ENCODE results near the gene SMAD3. TPM values are rescaled to one million over a fixed set of nuclear protein-coding genes. Genes with fewer than 3 reads are reported as not detected.
"Not testable (repeated sequence)": the region's sequence is repeated elsewhere in the genome, so short reads cannot be mapped to it uniquely, and the experiment has no call there.

Gene SMAD3
- total and polyA plus RNA-seq, 2 donors (not counting 1 experiment from before 2014, with no cell fraction given): 55.9 to 163 TPM

DNA sequence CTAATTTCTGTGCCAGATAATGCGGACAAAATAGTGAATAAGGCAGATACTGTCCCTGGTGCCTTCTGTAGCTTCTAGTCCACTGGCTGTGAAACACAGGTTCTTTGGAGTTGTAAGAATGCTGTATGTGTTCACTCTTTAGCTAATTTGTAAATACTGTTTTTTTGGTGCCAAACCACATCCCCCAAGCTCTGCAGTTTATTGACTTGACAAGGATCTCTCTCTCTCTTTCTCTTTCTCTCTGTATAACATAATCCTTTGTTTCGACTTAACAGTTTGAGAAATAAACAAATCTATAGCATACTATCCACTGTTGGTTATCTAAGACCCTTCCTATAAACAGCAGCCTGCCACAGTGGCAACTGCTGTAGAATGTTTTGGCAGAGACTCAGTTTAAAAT lies 7.6 kb downstream of the SMAD3 start:
- Histone ChIP-seq H3K9me3 (ENCODE audit: control extremely low read depth in 1 of 3, control insufficient read depth in 2 of 3, insufficient read depth in 1 of 3, low read length in 2 of 3) (no peaks in the 10 kb centered on the region), H2AFZ (ENCODE audit: insufficient read depth, low read depth, low read length, poor library complexity, severe bottlenecking) (no peak overlapping the region), H3K4me2 (replicated peaks; ENCODE audit: low read depth, low read length, poor library complexity, severe bottlenecking) (peak overlapping the region; percentile 68), H4K20me1 (ENCODE audit: control insufficient read depth, insufficient read depth, low read length, poor library complexity, severe bottlenecking) (peaks cover 30% of the 10 kb centered on the region), H3K36me3 (replicated peaks in 1 of 2; ENCODE audit: control extremely low read depth in 1 of 2, control insufficient read depth in 1 of 2, extremely low read depth in 1 of 2, insufficient read depth in 2 of 2, low read length in 1 of 2) (peaks cover 1 to 19% of the 10 kb centered on the region in 2 experiments), H3K4me1 (ENCODE audit: control insufficient read depth in 2 of 2, insufficient read depth in 2 of 2, low read length in 2 of 2) (peaks cover 84 to 87% of the 10 kb centered on the region in 2 donors), H3K27ac (ENCODE audit: low read length in 2 of 2) (peak overlapping the region; percentile 26 to 82), H3K27me3 (replicated peaks in 1 of 4; ENCODE audit: control extremely low read depth in 1 of 4, control insufficient read depth in 3 of 4, insufficient read depth in 4 of 4, low read length in 3 of 4) (no peaks in the 10 kb centered on the region), H3K9ac (ENCODE audit: low read length) (no peak overlapping the region), H3K79me2 (ENCODE audit: control insufficient read depth, insufficient read depth, low read length) (peaks cover 99% of the 10 kb centered on the region), H3K4me3 (ENCODE audit: control extremely low read depth in 1 of 5, extremely low read depth in 1 of 5, insufficient read depth in 1 of 5, low read depth in 2 of 5, low read length in 4 of 5) (no peak overlapping the region)
- ChIA-PET CTCF (interaction anchor here (1.3 to 3.3 kb wide), 3 partner anchors 8 to 126 kb away, joined by 3 to 11 read pairs (median 6); no protein-coding TSS in a partner anchor), POLR2A (interaction anchor here (0.9 kb wide), 1 partner anchor 29 kb away, joined by 3 read pairs; no protein-coding TSS in a partner anchor)
- 100% methylated on average over 1 of the region's 2 CpGs for WGBS (ENCODE audit: insufficient coverage)
- TF ChIP-seq, protein P1, sequence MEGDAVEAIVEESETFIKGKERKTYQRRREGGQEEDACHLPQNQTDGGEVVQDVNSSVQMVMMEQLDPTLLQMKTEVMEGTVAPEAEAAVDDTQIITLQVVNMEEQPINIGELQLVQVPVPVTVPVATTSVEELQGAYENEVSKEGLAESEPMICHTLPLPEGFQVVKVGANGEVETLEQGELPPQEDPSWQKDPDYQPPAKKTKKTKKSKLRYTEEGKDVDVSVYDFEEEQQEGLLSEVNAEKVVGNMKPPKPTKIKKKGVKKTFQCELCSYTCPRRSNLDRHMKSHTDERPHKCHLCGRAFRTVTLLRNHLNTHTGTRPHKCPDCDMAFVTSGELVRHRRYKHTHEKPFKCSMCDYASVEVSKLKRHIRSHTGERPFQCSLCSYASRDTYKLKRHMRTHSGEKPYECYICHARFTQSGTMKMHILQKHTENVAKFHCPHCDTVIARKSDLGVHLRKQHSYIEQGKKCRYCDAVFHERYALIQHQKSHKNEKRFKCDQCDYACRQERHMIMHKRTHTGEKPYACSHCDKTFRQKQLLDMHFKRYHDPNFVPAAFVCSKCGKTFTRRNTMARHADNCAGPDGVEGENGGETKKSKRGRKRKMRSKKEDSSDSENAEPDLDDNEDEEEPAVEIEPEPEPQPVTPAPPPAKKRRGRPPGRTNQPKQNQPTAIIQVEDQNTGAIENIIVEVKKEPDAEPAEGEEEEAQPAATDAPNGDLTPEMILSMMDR (IDR thresholded peaks at IDR 0.05): no peak
- no peak for TF ChIP-seq EZH2 (IDR thresholded peaks at IDR 0.05; ENCODE audit: borderline replicate concordance, insufficient read depth, low read depth, low read length, poor library complexity, severe bottlenecking)
- intact Hi-C loops (cut with micrococcal nuclease): no loop called here
- Mint-ChIP-seq H3K9me3 (ENCODE audit: insufficient read depth) (no peaks in the 10 kb centered on the region), H3K27ac (peak overlapping the region; percentile 75), H3K4me1 (peaks cover 91% of the 10 kb centered on the region), H3K27me3 (no peaks in the 10 kb centered on the region), H3K4me3 (peak overlapping the region; percentile 40)
- DNase-seq (no peak), ATAC-seq (ENCODE audit: low read depth) (no peak)

DNA sequence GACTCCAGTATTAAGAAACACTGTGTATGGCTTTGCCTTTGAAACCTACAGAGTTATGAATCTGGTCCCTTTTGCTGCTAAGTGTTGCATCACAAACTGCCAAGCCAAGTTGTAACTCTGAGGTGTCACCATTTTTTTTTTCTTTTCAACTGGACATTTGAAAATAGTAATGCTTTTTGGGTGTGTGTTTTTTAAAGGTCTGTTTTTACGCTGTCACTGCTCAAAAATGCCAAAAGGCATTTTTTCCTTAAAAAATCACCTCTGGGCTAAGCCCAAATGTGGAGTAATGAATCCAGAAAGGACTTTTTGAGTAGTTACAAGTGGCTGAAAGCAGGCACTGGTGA lies 9.5 kb downstream of the SMAD3 start:
- H3K79me2 ChIP-seq (ENCODE audit: control insufficient read depth, insufficient read depth, low read length): peaks cover 99% of the 10 kb centered on the region
- CTCF ChIA-PET: interaction anchor here (0.6 to 3.8 kb wide), 2 partner anchors 8 to 1148 kb away, joined by 3 to 18 read pairs; partner anchors contain the start of gene SMAD3
- Mint-ChIP-seq H3K27ac (peak overlapping the region; percentile 87), H3K4me3 (peak overlapping the region; percentile 76), H3K27me3 (no peaks in the 10 kb centered on the region), H3K9me3 (ENCODE audit: insufficient read depth) (no peaks in the 10 kb centered on the region), H3K4me1 (peaks cover 90% of the 10 kb centered on the region)
- ATAC-seq (ENCODE audit: low read depth) (no peak), DNase-seq (no peak)
- TF ChIP-seq, protein P1 (IDR thresholded peaks at IDR 0.05): no peak
- TF ChIP-seq EZH2 (IDR thresholded peaks at IDR 0.05; ENCODE audit: borderline replicate concordance, insufficient read depth, low read depth, low read length, poor library complexity, severe bottlenecking): no peak
- intact Hi-C loops (cut with micrococcal nuclease): no loop called here
- no CpG with 5 or more reads among the region's 1 CpG for WGBS (ENCODE audit: insufficient coverage)
- peaks cover 11% of the 10 kb centered on the region for H4K20me1 ChIP-seq (ENCODE audit: control insufficient read depth, insufficient read depth, low read length, poor library complexity, severe bottlenecking)
- peaks cover 1 to 19% of the 10 kb centered on the region in 2 experiments for H3K36me3 ChIP-seq (replicated peaks in 1 of 2; ENCODE audit: control extremely low read depth in 1 of 2, control insufficient read depth in 1 of 2, extremely low read depth in 1 of 2, insufficient read depth in 2 of 2, low read length in 1 of 2)
- no peaks in the 10 kb centered on the region for H3K27me3 ChIP-seq (replicated peaks in 1 of 4; ENCODE audit: control extremely low read depth in 1 of 4, control insufficient read depth in 3 of 4, insufficient read depth in 4 of 4, low read length in 3 of 4)
- H3K4me2 ChIP-seq (replicated peaks; ENCODE audit: low read depth, low read length, poor library complexity, severe bottlenecking): peak overlapping the region; percentile 68
- H3K9ac ChIP-seq (ENCODE audit: low read length): no peak overlapping the region
- H2AFZ ChIP-seq (ENCODE audit: insufficient read depth, low read depth, low read length, poor library complexity, severe bottlenecking): no peak overlapping the region
- no peaks in the 10 kb centered on the region for H3K9me3 ChIP-seq (ENCODE audit: control extremely low read depth in 1 of 3, control insufficient read depth in 2 of 3, insufficient read depth in 1 of 3, low read length in 2 of 3)
- POLR2A ChIA-PET: interaction anchor here (1.6 kb wide), 1 partner anchor 9 kb away, joined by 4 read pairs; the partner anchor contains the start of gene SMAD3
- no peak overlapping the region for H3K4me3 ChIP-seq (ENCODE audit: control extremely low read depth in 1 of 5, extremely low read depth in 1 of 5, insufficient read depth in 1 of 5, low read depth in 2 of 5, low read length in 4 of 5)
- peaks cover 87 to 89% of the 10 kb centered on the region in 2 donors for H3K4me1 ChIP-seq (ENCODE audit: control insufficient read depth in 2 of 2, insufficient read depth in 2 of 2, low read length in 2 of 2)
- peak overlapping the region; percentile 56 to 82 for H3K27ac ChIP-seq (ENCODE audit: low read length in 2 of 2)

DNA sequence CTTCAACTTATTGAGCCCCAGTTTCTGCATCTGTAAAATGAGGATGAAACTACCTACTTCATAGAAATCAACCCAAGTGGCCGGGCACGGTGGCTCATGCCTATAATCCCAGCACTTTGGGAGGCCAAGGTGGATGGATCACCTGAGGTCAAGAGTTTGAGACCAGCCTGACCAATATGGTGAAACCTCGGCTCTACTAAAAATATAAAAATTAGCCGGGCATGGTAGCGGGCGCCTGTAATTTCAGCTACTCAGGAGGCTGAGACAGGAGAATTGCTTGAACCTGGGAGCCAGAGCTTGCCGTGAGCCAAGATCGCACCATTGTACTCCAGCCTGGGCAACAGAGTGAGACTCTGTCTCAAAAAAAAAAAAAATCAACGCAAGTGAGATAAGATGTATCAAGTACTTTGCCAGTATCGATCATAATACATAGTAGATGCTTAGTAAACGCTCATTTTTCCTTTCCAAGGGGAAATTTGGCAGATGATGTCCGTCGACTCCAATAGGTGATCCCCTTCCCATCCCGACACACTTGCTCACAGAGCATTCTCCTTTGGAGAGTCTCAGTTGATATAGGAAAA lies 10.2 kb downstream of the SMAD3 start:
- Histone ChIP-seq H3K79me2 (ENCODE audit: control insufficient read depth, insufficient read depth, low read length) (peaks cover 99% of the 10 kb centered on the region), H3K27ac (ENCODE audit: low read length in 2 of 2) (peak overlapping the region; percentile 63 to 82)

More for the DNA sequence above, 10.2 kb downstream of the SMAD3 start:
- Histone ChIP-seq H3K36me3 (replicated peaks in 1 of 2; ENCODE audit: control extremely low read depth in 1 of 2, control insufficient read depth in 1 of 2, extremely low read depth in 1 of 2, insufficient read depth in 2 of 2, low read length in 1 of 2) (peaks cover 0 to 14% of the 10 kb centered on the region in 2 experiments), H3K4me1 (ENCODE audit: control insufficient read depth in 2 of 2, insufficient read depth in 2 of 2, low read length in 2 of 2) (peaks cover 89 to 91% of the 10 kb centered on the region in 2 donors), H3K9ac (ENCODE audit: low read length) (peak overlapping the region; percentile 6), H3K4me2 (replicated peaks; ENCODE audit: low read depth, low read length, poor library complexity, severe bottlenecking) (peak overlapping the region; percentile 68), H3K4me3 (ENCODE audit: control extremely low read depth in 1 of 5, extremely low read depth in 1 of 5, insufficient read depth in 1 of 5, low read depth in 2 of 5, low read length in 4 of 5) (peak overlapping the region in 1 of 5 experiments; percentile 26)
- H3K27me3 ChIP-seq (replicated peaks in 1 of 4; ENCODE audit: control extremely low read depth in 1 of 4, control insufficient read depth in 3 of 4, insufficient read depth in 4 of 4, low read length in 3 of 4); H3K9me3 Mint-ChIP-seq (ENCODE audit: insufficient read depth); H3K27me3 Mint-ChIP-seq; H2AFZ ChIP-seq (ENCODE audit: insufficient read depth, low read depth, low read length, poor library complexity, severe bottlenecking); DNase-seq; ATAC-seq (ENCODE audit: low read depth); H3K9me3 ChIP-seq (ENCODE audit: control extremely low read depth in 1 of 3, control insufficient read depth in 2 of 3, insufficient read depth in 1 of 3, low read length in 2 of 3); H4K20me1 ChIP-seq (ENCODE audit: control insufficient read depth, insufficient read depth, low read length, poor library complexity, severe bottlenecking): not testable (repeated sequence)
- 100% methylated on average over 9 of the region's 14 CpGs for WGBS (ENCODE audit: insufficient coverage)
- H3K27ac Mint-ChIP-seq: peak overlapping the region; percentile 97
- intact Hi-C loops (cut with micrococcal nuclease): loop anchor here (1.0 kb wide), 1 partner anchor 10 kb away; the partner anchor contains the start of gene SMAD3
- peaks cover 91% of the 10 kb centered on the region for H3K4me1 Mint-ChIP-seq
- CTCF ChIA-PET: interaction anchor here (2.0 to 3.8 kb wide), 2 partner anchors 9 to 46 kb away, joined by 7 to 18 read pairs; partner anchors contain the start of gene SMAD3
- POLR2A ChIA-PET: interaction anchor here (1.2 to 2.3 kb wide), 2 partner anchors 9 to 26 kb away, joined by 4 to 7 read pairs; no protein-coding TSS in a partner anchor
- peak overlapping the region; percentile 87 for H3K4me3 Mint-ChIP-seq
